Measurements from ENCODE around the gene ITPRID1. TPM values are rescaled to one million over a fixed set of nuclear protein-coding genes. Genes with fewer than 3 reads are reported as not detected.

Gene ITPRID1
- polyA plus RNA-seq, 1 donor (not counting 4 experiments of a cell fraction or from before 2014, with no cell fraction given): not detected

GRCh38 chr7:31495653-31496052 is 18.2 kb upstream of the ITPRID1 start:
- dilution Hi-C loops (cut with MboI; ENCODE audit: extremely low pct_ligation_motif_present, low sequenced_read_pairs): no loop called here
- H3K9ac ChIP-seq (ENCODE audit: control insufficient read depth, extremely low read depth, insufficient read depth, low read length): no peak overlapping the region
- H3K9me3 ChIP-seq (ENCODE audit: control insufficient read depth, low read depth, low read length): no peaks in the 10 kb centered on the region
- no peak overlapping the region for H3K4me2 ChIP-seq (ENCODE audit: control insufficient read depth, extremely low read depth, insufficient read depth, low read depth, low read length)
- H3K27me3 ChIP-seq (ENCODE audit: control insufficient read depth, extremely low read depth, insufficient read depth, low read length): no peaks in the 10 kb centered on the region
- no peak for TF ChIP-seq CTCF (optimal IDR thresholded peaks at IDR 0.05 in 1 of 3, IDR thresholded peaks at IDR 0.05 in 1 of 3, conservative IDR thresholded peaks at IDR 0.05 in 1 of 3; ENCODE audit: extremely low read depth in 1 of 3, insufficient read depth in 2 of 3, low read length in 3 of 3)
- TF ChIP-seq EZH2 (IDR thresholded peaks at IDR 0.05; ENCODE audit: low read length): no peak
- H3K4me1 ChIP-seq (ENCODE audit: control insufficient read depth, extremely low read depth, insufficient read depth, low read length): peaks cover 18% of the 10 kb centered on the region
- no peaks in the 10 kb centered on the region for H3K9me1 ChIP-seq (ENCODE audit: control insufficient read depth, extremely low read depth, insufficient read depth, low read length)
- no peak overlapping the region for H2AFZ ChIP-seq (ENCODE audit: control insufficient read depth, low read length)
- no peaks in the 10 kb centered on the region for H3K79me2 ChIP-seq (ENCODE audit: control insufficient read depth, insufficient read depth, low read length)
- H3K36me3 ChIP-seq (ENCODE audit: control insufficient read depth in 2 of 2, extremely low read depth in 1 of 2, insufficient read depth in 2 of 2, low read length in 2 of 2): no peaks in the 10 kb centered on the region
- no peak overlapping the region for H3K4me3 ChIP-seq (ENCODE audit: control insufficient read depth in 2 of 3, extremely low read depth in 1 of 3, insufficient read depth in 2 of 3, low read depth in 1 of 3, low read length in 3 of 3)
- no peak overlapping the region for H3K27ac ChIP-seq (ENCODE audit: control insufficient read depth, insufficient read depth, low read length)
- no peak for DNase-seq (ENCODE audit: low read depth, low spot score)
- no peak for FAIRE-seq
- no peaks in the 10 kb centered on the region for H4K20me1 ChIP-seq (ENCODE audit: control insufficient read depth, extremely low read depth, insufficient read depth, low read length)

- Histone ChIP-seq H3K4me1 (ENCODE audit: control insufficient read depth, extremely low read depth, insufficient read depth, low read length) (peaks cover 18% of the 10 kb centered on the region), H3K27me3 (ENCODE audit: control insufficient read depth, extremely low read depth, insufficient read depth, low read length) (no peaks in the 10 kb centered on the region), H3K9me3 (ENCODE audit: control insufficient read depth, low read depth, low read length) (no peaks in the 10 kb centered on the region), H3K79me2 (ENCODE audit: control insufficient read depth, insufficient read depth, low read length) (no peaks in the 10 kb centered on the region), H3K27ac (ENCODE audit: control insufficient read depth, insufficient read depth, low read length) (no peak overlapping the region), H4K20me1 (ENCODE audit: control insufficient read depth, extremely low read depth, insufficient read depth, low read length) (no peaks in the 10 kb centered on the region), H3K36me3 (ENCODE audit: control insufficient read depth in 2 of 2, extremely low read depth in 1 of 2, insufficient read depth in 2 of 2, low read length in 2 of 2) (no peaks in the 10 kb centered on the region), H3K4me2 (ENCODE audit: control insufficient read depth, extremely low read depth, insufficient read depth, low read depth, low read length) (no peak overlapping the region), H3K9ac (ENCODE audit: control insufficient read depth, extremely low read depth, insufficient read depth, low read length) (no peak overlapping the region), H2AFZ (ENCODE audit: control insufficient read depth, low read length) (no peak overlapping the region), H3K4me3 (ENCODE audit: control insufficient read depth in 2 of 3, extremely low read depth in 1 of 3, insufficient read depth in 2 of 3, low read depth in 1 of 3, low read length in 3 of 3) (no peak overlapping the region), H3K9me1 (ENCODE audit: control insufficient read depth, extremely low read depth, insufficient read depth, low read length) (no peaks in the 10 kb centered on the region)
- FAIRE-seq (peak; percentile 34), DNase-seq (ENCODE audit: low read depth, low spot score) (no peak)
- no peak for TF ChIP-seq EZH2 (IDR thresholded peaks at IDR 0.05; ENCODE audit: low read length)
- dilution Hi-C loops (cut with MboI; ENCODE audit: extremely low pct_ligation_motif_present, low sequenced_read_pairs): no loop called here
These were observed 16.4 kb upstream of the ITPRID1 start for GRCh38 chr7:31497516-31497915.

GRCh38 chr7:31500656-31501055 is 13.2 kb upstream of the ITPRID1 start:
- Histone ChIP-seq H3K9me3 (ENCODE audit: control insufficient read depth, low read depth, low read length) (no peaks in the 10 kb centered on the region), H2AFZ (ENCODE audit: control insufficient read depth, low read length) (no peak overlapping the region), H3K9ac (ENCODE audit: control insufficient read depth, extremely low read depth, insufficient read depth, low read length) (no peak overlapping the region), H3K4me3 (ENCODE audit: control insufficient read depth in 2 of 3, extremely low read depth in 1 of 3, insufficient read depth in 2 of 3, low read depth in 1 of 3, low read length in 3 of 3) (no peak overlapping the region), H3K9me1 (ENCODE audit: control insufficient read depth, extremely low read depth, insufficient read depth, low read length) (no peaks in the 10 kb centered on the region), H3K36me3 (ENCODE audit: control insufficient read depth in 2 of 2, extremely low read depth in 1 of 2, insufficient read depth in 2 of 2, low read length in 2 of 2) (no peaks in the 10 kb centered on the region), H3K79me2 (ENCODE audit: control insufficient read depth, insufficient read depth, low read length) (no peaks in the 10 kb centered on the region), H3K4me2 (ENCODE audit: control insufficient read depth, extremely low read depth, insufficient read depth, low read depth, low read length) (no peak overlapping the region), H3K27me3 (ENCODE audit: control insufficient read depth, extremely low read depth, insufficient read depth, low read length) (no peaks in the 10 kb centered on the region), H4K20me1 (ENCODE audit: control insufficient read depth, extremely low read depth, insufficient read depth, low read length) (no peaks in the 10 kb centered on the region), H3K27ac (ENCODE audit: control insufficient read depth, insufficient read depth, low read length) (no peak overlapping the region), H3K4me1 (ENCODE audit: control insufficient read depth, extremely low read depth, insufficient read depth, low read length) (no peaks in the 10 kb centered on the region)
- TF ChIP-seq EZH2 (IDR thresholded peaks at IDR 0.05; ENCODE audit: low read length) (no peak), CTCF (optimal IDR thresholded peaks at IDR 0.05 in 1 of 3, IDR thresholded peaks at IDR 0.05 in 1 of 3, conservative IDR thresholded peaks at IDR 0.05 in 1 of 3; ENCODE audit: extremely low read depth in 1 of 3, insufficient read depth in 2 of 3, low read length in 3 of 3) (no peak)
- FAIRE-seq (no peak), DNase-seq (ENCODE audit: low read depth, low spot score) (no peak)
- dilution Hi-C loops (cut with MboI; ENCODE audit: extremely low pct_ligation_motif_present, low sequenced_read_pairs): no loop called here

Measured in keratinocyte (primary cell).